ENCODE measurements around the gene C2CD2.

The C2CD2 gene

DNA sequence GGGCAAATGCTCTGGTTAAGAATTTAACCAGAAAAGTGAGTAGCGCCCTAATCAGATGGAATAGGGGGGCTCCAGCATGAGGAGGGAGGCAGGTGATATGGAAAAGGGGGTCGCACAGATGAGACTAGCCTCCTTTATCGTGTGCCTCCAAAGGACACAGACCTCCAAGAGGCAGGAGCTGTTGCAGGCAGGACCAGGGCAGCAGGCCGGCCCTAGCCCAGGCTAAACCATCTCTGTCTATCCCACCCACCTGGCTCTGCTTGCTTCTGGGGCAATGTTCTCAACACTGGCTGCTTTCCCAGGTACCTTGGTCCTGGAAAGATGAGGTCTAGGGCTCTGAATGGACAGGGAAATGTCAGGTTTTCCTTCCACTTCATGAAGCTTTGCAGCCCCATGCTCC is 36.3 kb downstream of the C2CD2 start:
- Histone ChIP-seq H3K79me2 (ENCODE audit: control insufficient read depth, low read length) (no peaks in the 10 kb centered on the region), H3K27ac (ENCODE audit: low read depth, low read length) (no peak overlapping the region), H3K4me3 (ENCODE audit: low read length) (no peak overlapping the region), H3K4me2 (ENCODE audit: low read length) (no peak overlapping the region), H4K20me1 (ENCODE audit: control insufficient read depth, insufficient read depth, low read depth, low read length) (no peaks in the 10 kb centered on the region), H3K27me3 (ENCODE audit: control insufficient read depth, low read length) (no peaks in the 10 kb centered on the region), H3K9me3 (ENCODE audit: control insufficient read depth, insufficient read depth, low read length) (no peaks in the 10 kb centered on the region), H3K4me1 (ENCODE audit: control insufficient read depth, low read length) (peaks cover 22% of the 10 kb centered on the region), H3K36me3 (ENCODE audit: control insufficient read depth, low read length) (peaks cover 30% of the 10 kb centered on the region), H3K9me2 (replicated peaks; ENCODE audit: control insufficient read depth, low read length) (no peaks in the 10 kb centered on the region), H3F3A (ENCODE audit: control insufficient read depth, insufficient read depth) (peaks cover 8% of the 10 kb centered on the region)
- TF ChIP-seq EZH2phosphoT487 (IDR thresholded peaks at IDR 0.05; ENCODE audit: borderline replicate concordance, low read length): no peak
- TF ChIP-seq, protein P1, sequence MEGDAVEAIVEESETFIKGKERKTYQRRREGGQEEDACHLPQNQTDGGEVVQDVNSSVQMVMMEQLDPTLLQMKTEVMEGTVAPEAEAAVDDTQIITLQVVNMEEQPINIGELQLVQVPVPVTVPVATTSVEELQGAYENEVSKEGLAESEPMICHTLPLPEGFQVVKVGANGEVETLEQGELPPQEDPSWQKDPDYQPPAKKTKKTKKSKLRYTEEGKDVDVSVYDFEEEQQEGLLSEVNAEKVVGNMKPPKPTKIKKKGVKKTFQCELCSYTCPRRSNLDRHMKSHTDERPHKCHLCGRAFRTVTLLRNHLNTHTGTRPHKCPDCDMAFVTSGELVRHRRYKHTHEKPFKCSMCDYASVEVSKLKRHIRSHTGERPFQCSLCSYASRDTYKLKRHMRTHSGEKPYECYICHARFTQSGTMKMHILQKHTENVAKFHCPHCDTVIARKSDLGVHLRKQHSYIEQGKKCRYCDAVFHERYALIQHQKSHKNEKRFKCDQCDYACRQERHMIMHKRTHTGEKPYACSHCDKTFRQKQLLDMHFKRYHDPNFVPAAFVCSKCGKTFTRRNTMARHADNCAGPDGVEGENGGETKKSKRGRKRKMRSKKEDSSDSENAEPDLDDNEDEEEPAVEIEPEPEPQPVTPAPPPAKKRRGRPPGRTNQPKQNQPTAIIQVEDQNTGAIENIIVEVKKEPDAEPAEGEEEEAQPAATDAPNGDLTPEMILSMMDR (IDR thresholded peaks at IDR 0.05; ENCODE audit: low read depth, low read length, poor library complexity, severe bottlenecking): no peak

DNA sequence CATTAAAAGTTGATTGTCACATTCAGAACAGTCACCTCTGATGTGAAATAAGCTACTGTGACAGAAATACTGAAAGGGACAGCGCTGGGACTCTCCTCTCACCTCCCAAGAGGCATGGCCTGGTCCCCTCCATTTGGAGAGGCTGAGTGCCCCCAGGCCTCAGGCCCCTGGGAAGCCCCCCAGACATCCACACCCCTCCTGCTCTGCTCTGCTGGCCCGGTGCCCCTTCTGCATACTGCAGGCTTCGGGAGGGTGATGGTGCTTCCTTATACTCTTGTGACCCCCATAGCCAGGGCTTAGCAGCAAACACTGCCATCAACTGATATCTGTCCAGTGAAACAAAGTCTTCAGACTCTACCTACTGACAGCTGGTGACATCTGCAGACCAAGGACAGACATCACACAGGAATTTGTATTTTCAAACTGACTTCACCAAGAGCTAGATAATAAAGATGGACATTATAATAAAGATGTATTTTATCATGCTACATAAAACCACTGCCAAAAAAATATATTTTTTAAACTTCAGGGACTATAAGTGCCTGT is 36.9 kb downstream of the C2CD2 start:
- no peak for TF ChIP-seq EZH2phosphoT487 (IDR thresholded peaks at IDR 0.05; ENCODE audit: borderline replicate concordance, low read length)
- TF ChIP-seq, protein P1 (IDR thresholded peaks at IDR 0.05; ENCODE audit: low read depth, low read length, poor library complexity, severe bottlenecking): peak; percentile 52

DNA sequence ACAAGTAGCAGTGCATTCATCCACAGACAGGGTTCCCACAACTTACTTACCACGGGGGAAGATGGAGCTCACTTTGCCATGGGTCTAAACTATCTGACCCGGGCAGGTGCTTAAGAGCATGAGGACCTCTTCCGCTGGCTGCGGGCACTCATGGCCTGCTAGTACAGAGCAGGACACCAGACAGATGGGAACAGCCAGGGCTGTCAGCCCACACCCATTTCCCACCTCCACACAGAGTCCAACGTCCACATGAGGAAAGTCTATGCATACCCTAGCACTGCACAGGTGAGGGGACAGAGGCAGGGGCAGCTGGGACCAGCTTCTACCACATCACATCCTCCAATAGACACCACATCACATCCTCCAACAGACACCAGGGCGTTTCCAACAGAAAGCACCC is 38.9 kb downstream of the C2CD2 start:
- H3K36me3 ChIP-seq (ENCODE audit: control insufficient read depth, low read length): peaks cover 30% of the 10 kb centered on the region
- H3K79me2 ChIP-seq (ENCODE audit: control insufficient read depth, low read length): no peaks in the 10 kb centered on the region
- H3K4me3 ChIP-seq (ENCODE audit: low read length): no peak overlapping the region

More for the DNA sequence above, 36.9 kb downstream of the C2CD2 start:
- no peaks in the 10 kb centered on the region for H4K20me1 ChIP-seq (ENCODE audit: control insufficient read depth, insufficient read depth, low read depth, low read length)
- no peak overlapping the region for H3K4me2 ChIP-seq (ENCODE audit: low read length)
- H3K27me3 ChIP-seq (ENCODE audit: control insufficient read depth, low read length): no peaks in the 10 kb centered on the region
- no peaks in the 10 kb centered on the region for H3K9me3 ChIP-seq (ENCODE audit: control insufficient read depth, insufficient read depth, low read length)
- H3K4me3 ChIP-seq (ENCODE audit: low read length): no peak overlapping the region
- H3K79me2 ChIP-seq (ENCODE audit: control insufficient read depth, low read length): no peaks in the 10 kb centered on the region
- H3F3A ChIP-seq (ENCODE audit: control insufficient read depth, insufficient read depth): peaks cover 8% of the 10 kb centered on the region
- peaks cover 16% of the 10 kb centered on the region for H3K4me1 ChIP-seq (ENCODE audit: control insufficient read depth, low read length)
- peaks cover 32% of the 10 kb centered on the region for H3K36me3 ChIP-seq (ENCODE audit: control insufficient read depth, low read length)
- no peak overlapping the region for H3K27ac ChIP-seq (ENCODE audit: low read depth, low read length)
- no peaks in the 10 kb centered on the region for H3K9me2 ChIP-seq (replicated peaks; ENCODE audit: control insufficient read depth, low read length)

More for the DNA sequence above, 38.9 kb downstream of the C2CD2 start:
- H3F3A ChIP-seq (ENCODE audit: control insufficient read depth, insufficient read depth): no peaks in the 10 kb centered on the region
- no peaks in the 10 kb centered on the region for H3K9me3 ChIP-seq (ENCODE audit: control insufficient read depth, insufficient read depth, low read length)
- TF ChIP-seq, protein P1 (IDR thresholded peaks at IDR 0.05; ENCODE audit: low read depth, low read length, poor library complexity, severe bottlenecking): no peak
- H3K9me2 ChIP-seq (replicated peaks; ENCODE audit: control insufficient read depth, low read length): no peaks in the 10 kb centered on the region
- H3K27ac ChIP-seq (ENCODE audit: low read depth, low read length): no peak overlapping the region
- no peaks in the 10 kb centered on the region for H3K27me3 ChIP-seq (ENCODE audit: control insufficient read depth, low read length)
- no peak overlapping the region for H3K4me2 ChIP-seq (ENCODE audit: low read length)
- no peaks in the 10 kb centered on the region for H3K4me1 ChIP-seq (ENCODE audit: control insufficient read depth, low read length)
- H4K20me1 ChIP-seq (ENCODE audit: control insufficient read depth, insufficient read depth, low read depth, low read length): no peaks in the 10 kb centered on the region
